Measurements from ENCODE around the gene GPN2. TPM values are rescaled to one million over a fixed set of nuclear protein-coding genes. Genes with fewer than 3 reads are reported as not detected.

GPN2 gene
- total and polyA plus RNA-seq, 2 of the 4 experiments (the other 2 are of a cell fraction), result 15.4 to 22.2 TPM

DNA sequence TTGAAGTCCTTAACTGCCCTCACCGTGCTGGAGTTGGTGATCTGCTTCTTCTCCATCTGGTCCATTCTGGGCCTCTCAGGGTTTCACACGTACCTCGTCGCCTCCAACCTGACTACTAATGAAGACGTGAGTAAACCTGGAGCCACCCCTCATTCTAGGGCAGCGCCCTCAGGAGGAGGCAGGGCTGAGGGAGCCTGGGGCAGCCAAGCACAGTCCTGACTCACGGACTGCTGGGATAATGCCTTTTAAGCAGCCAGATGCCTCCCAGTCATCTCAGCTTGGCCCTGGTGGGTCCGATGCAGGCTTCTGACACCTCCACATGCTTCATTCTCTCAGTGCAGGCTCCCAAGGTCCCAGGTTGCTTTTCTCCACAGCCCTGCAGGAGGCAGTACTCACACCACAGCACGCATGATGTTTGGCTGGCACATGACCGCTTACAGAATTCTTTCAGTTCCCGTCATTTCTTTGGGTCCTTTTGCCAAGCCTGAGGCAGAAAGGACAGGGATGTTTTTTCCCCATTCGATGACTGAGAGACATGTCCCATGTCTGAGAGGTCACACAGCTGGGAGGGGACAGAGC lies 38.9 kb downstream of the GPN2 start:
- DNase-seq (no peak), ATAC-seq (ENCODE audit: low read depth) (no peak)
- no peak overlapping the region for H2AK9ac ChIP-seq (replicated peaks; ENCODE audit: low read depth, low read length, poor library complexity)
- no peak overlapping the region for H3K23ac ChIP-seq (ENCODE audit: low read depth, low read length)
- no peak overlapping the region for H3K4me3 ChIP-seq (ENCODE audit: insufficient read depth, low read depth, low read length)
- WGBS, 2 experiments (ENCODE audit: extremely low coverage in 2 of 2, insufficient read length in 1 of 2), result 93% methylated on average over 10 of the region's 12 CpGs; no CpG with 5 or more reads in 1 of the 2 experiments
- H2AFZ ChIP-seq (replicated peaks; ENCODE audit: low read length, poor library complexity), result no peak overlapping the region
- H2BK15ac ChIP-seq (ENCODE audit: low read depth, low read length), result no peak overlapping the region
- ChIA-PET CTCF (no interaction called here), POLR2A (ENCODE audit: unreplicated experiment) (no interaction called here)
- H4K20me1 ChIP-seq (ENCODE audit: insufficient read depth, low read length), result peaks cover 8% of the 10 kb centered on the region; the same call in 1 of the 2 replicates
- in situ Hi-C loops (cut with MboI; ENCODE audit: low sequenced_read_pairs) (no loop called here), intact Hi-C loops (cut with micrococcal nuclease) (no loop called here), dilution Hi-C loops (cut with HindIII; ENCODE audit: low sequenced_read_pairs, unreplicated experiment) (no loop called here)
- no peak overlapping the region for H4K5ac ChIP-seq (ENCODE audit: low read depth, low read length)
- BruUV-seq (replicated peaks), result no TSS peak
- H3K36me3 ChIP-seq (ENCODE audit: control insufficient read depth, insufficient read depth, low read length), result peaks cover 58% of the 10 kb centered on the region
- no peaks in the 10 kb centered on the region for H3K27me3 ChIP-seq (ENCODE audit: control insufficient read depth, insufficient read depth, low read length)
- peaks cover 5% of the 10 kb centered on the region; the same call in 1 of the 2 replicates for H3K9me1 ChIP-seq (ENCODE audit: insufficient read depth, low read length)
- no peak overlapping the region for H3K9ac ChIP-seq (ENCODE audit: low read depth, low read length)
- H3K18ac ChIP-seq (ENCODE audit: low read depth, low read length), result no peak overlapping the region
- H3K27ac ChIP-seq (ENCODE audit: insufficient read depth, low read length), result no peak overlapping the region
- H4K8ac ChIP-seq (ENCODE audit: low read depth in 2 of 2, low read length in 2 of 2), result no peak overlapping the region
- no peak overlapping the region for H3K4ac ChIP-seq (ENCODE audit: low read depth, low read length)
- no peak overlapping the region for H2BK5ac ChIP-seq (ENCODE audit: low read depth, low read length, poor library complexity, severe bottlenecking)
- no peak overlapping the region for H2BK120ac ChIP-seq (ENCODE audit: low read depth, low read length)
- no peak overlapping the region for H4K91ac ChIP-seq (ENCODE audit: insufficient read depth, low read depth, low read length)
- H3K4me1 ChIP-seq (ENCODE audit: control insufficient read depth, insufficient read depth, low read length), result peaks cover 10% of the 10 kb centered on the region
- no peak overlapping the region for H2AK5ac ChIP-seq (ENCODE audit: low read depth, low read length)
- no peak overlapping the region for H3K14ac ChIP-seq (replicated peaks; ENCODE audit: low read depth, low read length)
- no peaks in the 10 kb centered on the region for H3K9me3 ChIP-seq (ENCODE audit: control insufficient read depth, insufficient read depth, low read length)
- peaks cover 0 to 16% of the 10 kb centered on the region in 2 experiments; a peak in 1 of 4 replicates for H3K79me1 ChIP-seq (ENCODE audit: low read depth in 1 of 2, low read length in 2 of 2)
- no peak overlapping the region for H3K4me2 ChIP-seq (ENCODE audit: low read depth, low read length)
- H2BK20ac ChIP-seq (ENCODE audit: low read depth, low read length), result no peak overlapping the region
- TF ChIP-seq MAZ (IDR thresholded peaks at IDR 0.05; ENCODE audit: borderline replicate concordance, low read depth, low read length) (no peak), CEBPB (IDR thresholded peaks at IDR 0.05; ENCODE audit: low read depth, low read length) (no peak), FOS (IDR thresholded peaks at IDR 0.05; ENCODE audit: low read depth, low read length) (no peak), NFE2L2 (IDR thresholded peaks at IDR 0.05; ENCODE audit: low read depth, low read length) (no peak), MXI1 (IDR thresholded peaks at IDR 0.05; ENCODE audit: borderline replicate concordance, low read depth, low read length) (no peak), RCOR1 (IDR thresholded peaks at IDR 0.05; ENCODE audit: insufficient replicate concordance, low read length) (no peak), ELK1 (IDR thresholded peaks at IDR 0.05; ENCODE audit: borderline replicate concordance, low read depth, low read length) (no peak), POLR2A (IDR thresholded peaks at IDR 0.05; ENCODE audit: low read depth, low read length) (no peak), CHD1 (IDR thresholded peaks at IDR 0.05; ENCODE audit: low read depth, low read length) (no peak), RAD21 (IDR thresholded peaks at IDR 0.05; ENCODE audit: low read length) (no peak), RFX5 (IDR thresholded peaks at IDR 0.05; ENCODE audit: low read depth, low read length) (no peak), BHLHE40 (IDR thresholded peaks at IDR 0.05; ENCODE audit: low read depth, low read length) (no peak), SMC3 (IDR thresholded peaks at IDR 0.05; ENCODE audit: low read depth, low read length) (no peak), MAFK (IDR thresholded peaks at IDR 0.05; ENCODE audit: low read depth, low read length) (no peak)
- TF ChIP-seq, protein P1, sequence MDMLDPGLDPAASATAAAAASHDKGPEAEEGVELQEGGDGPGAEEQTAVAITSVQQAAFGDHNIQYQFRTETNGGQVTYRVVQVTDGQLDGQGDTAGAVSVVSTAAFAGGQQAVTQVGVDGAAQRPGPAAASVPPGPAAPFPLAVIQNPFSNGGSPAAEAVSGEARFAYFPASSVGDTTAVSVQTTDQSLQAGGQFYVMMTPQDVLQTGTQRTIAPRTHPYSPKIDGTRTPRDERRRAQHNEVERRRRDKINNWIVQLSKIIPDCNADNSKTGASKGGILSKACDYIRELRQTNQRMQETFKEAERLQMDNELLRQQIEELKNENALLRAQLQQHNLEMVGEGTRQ (IDR thresholded peaks at IDR 0.05; ENCODE audit: low read depth, low read length), result no peak
- TF ChIP-seq, protein P2, sequence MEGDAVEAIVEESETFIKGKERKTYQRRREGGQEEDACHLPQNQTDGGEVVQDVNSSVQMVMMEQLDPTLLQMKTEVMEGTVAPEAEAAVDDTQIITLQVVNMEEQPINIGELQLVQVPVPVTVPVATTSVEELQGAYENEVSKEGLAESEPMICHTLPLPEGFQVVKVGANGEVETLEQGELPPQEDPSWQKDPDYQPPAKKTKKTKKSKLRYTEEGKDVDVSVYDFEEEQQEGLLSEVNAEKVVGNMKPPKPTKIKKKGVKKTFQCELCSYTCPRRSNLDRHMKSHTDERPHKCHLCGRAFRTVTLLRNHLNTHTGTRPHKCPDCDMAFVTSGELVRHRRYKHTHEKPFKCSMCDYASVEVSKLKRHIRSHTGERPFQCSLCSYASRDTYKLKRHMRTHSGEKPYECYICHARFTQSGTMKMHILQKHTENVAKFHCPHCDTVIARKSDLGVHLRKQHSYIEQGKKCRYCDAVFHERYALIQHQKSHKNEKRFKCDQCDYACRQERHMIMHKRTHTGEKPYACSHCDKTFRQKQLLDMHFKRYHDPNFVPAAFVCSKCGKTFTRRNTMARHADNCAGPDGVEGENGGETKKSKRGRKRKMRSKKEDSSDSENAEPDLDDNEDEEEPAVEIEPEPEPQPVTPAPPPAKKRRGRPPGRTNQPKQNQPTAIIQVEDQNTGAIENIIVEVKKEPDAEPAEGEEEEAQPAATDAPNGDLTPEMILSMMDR (conservative IDR thresholded peaks at IDR 0.05; ENCODE audit: low read depth, low read length), result no peak
- no peak overlapping the region for H3K56ac ChIP-seq (ENCODE audit: extremely low read depth, insufficient read depth, low read length)

Data from IMR-90 (cell line).